ENCODE measurements around the gene IER2.
A peak's percentile ranks its signal among the peaks of the same experiment; 100 is the strongest.

IER2 gene, protein sequence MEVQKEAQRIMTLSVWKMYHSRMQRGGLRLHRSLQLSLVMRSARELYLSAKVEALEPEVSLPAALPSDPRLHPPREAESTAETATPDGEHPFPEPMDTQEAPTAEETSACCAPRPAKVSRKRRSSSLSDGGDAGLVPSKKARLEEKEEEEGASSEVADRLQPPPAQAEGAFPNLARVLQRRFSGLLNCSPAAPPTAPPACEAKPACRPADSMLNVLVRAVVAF

DNA sequence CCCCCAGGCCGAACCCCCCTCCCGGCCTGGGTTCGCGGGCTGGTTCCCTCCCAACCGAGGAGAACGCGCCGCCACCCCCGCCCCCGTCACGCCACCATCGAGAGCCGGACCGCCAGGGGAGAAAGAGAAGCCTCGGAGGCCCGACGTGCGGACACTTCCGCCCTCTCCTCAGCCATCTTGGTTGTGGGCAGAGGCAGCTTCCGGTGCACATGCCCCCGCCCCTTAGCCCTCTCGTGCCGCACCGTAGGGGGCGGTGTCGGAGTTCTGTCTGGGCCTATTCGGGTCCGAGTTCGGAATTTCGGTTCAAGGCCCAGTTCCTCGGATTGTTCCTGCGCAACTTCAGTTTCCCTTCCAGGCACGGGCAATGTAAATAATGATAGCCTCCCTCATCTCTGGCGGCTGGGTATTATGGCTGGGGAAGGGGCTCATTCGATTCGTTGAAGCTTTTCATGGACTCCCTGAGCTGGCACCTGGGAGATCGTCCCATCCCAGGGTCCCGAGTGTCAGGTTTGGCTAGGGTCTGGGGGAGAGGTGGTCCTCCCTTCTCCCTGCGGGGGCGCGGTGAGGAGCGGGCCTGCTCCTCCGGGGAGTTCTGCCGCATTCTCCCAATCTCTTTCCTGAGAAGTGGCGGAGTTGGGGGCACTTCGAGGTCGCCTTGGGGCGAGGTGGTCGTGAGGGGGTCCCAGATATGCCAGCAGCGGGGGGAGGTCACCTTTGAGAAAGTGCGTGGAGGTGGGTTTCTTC lies at the start of gene IER2, which contains the start of gene STX10:
Gene IER2, plus strand, starts transcription at position 225 of the 744 bp plus-strand sequence. CDS start 2,776 bp downstream, outside the sequence.
Gene STX10, minus strand, starts transcription at position 189 of the 744 bp plus-strand sequence. CDS start 202 bp downstream, outside the sequence.
- DNase-seq, result peak; percentile 95

DNA sequence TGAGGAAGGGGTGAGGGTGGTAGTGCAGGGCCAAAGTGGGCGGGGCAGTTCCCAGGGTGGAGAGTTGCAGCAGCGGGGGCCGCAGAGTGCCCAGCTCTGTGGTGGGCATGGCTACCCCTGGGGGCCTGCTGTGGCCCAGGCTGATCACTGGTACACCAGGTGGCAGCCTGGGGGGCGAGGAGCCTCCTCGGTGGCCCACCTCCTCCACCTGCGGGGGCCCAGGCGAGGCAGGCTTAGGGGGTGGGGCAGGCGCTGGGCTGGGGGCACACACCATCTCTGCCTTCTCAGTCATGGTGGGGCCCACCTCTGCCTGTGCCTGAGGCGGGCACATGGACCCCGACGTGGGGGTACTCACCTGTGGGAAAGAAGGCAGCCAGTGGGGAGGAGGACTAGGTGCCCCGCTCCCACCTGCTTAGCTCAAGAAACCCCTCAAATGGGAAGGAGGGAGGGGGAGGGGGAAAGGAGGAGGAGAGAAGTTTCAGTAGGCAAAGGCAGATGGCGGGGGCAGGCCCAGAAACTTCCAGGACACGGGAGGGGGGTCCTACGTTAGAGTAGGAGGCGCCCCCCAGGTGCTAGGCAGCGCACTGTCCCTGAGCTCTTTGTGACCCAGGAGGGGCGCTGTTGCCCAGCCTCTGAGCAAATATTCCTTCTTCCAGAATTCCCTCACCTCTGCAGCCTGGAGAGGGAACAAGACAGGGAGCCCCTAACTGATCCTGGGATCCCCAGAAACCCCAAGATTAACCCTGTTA lies 49.2 kb upstream of the IER2 start:
- DNase-seq, result no peak

DNA sequence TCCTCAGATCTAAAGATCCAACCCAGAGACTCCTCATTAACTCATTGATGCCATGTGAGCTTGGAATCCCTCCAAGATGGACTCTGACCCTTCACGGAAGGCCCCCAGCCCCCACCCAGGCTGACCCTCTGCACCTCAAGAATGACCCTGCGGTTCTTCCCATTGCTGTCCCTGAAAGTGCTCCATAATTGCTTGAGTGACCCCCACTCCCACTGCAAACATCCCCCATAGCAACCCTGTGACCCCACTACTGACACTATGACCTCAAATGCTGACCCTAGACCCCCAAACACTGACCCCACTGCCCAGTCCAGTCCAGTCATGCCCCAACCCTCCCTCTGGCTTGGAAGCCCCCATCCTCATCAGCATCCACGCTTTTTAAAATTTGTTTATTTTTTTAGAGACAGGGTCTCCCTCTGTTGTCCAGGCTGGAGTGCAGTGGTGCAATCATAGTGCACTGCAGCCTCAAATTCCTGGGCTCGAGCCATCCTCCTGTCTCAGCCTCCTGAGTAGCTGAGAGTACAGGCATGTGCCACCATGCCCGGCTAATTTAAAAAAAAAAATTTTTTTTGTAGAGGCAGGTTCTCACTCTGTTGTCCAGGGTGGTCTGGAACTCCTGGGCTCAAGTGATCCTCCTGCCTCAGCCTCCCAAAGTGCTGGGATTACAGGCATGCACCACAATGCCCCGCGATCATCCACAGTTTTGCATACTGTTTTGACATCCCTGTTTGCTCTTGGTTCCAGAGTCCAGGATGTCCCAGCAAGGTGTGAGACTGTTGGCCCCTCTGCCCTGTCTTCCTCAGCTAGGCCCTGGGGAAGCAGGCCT lies 48.4 kb upstream of the IER2 start:
- no peak for DNase-seq

DNA sequence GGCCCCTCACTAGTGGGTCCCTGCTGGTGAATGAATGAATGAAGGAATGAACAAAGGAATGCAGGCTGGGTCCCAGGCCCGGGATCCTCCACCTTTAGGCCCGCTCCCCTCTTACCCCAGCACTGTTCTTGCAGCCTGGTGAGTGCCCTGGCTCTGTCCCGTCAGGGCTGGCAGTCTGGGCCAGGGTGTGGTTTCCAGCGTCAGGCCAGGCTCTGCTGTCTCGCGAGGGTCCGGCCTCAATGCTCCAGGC lies 47.9 kb upstream of the IER2 start:
- DNase-seq, result no peak

DNA sequence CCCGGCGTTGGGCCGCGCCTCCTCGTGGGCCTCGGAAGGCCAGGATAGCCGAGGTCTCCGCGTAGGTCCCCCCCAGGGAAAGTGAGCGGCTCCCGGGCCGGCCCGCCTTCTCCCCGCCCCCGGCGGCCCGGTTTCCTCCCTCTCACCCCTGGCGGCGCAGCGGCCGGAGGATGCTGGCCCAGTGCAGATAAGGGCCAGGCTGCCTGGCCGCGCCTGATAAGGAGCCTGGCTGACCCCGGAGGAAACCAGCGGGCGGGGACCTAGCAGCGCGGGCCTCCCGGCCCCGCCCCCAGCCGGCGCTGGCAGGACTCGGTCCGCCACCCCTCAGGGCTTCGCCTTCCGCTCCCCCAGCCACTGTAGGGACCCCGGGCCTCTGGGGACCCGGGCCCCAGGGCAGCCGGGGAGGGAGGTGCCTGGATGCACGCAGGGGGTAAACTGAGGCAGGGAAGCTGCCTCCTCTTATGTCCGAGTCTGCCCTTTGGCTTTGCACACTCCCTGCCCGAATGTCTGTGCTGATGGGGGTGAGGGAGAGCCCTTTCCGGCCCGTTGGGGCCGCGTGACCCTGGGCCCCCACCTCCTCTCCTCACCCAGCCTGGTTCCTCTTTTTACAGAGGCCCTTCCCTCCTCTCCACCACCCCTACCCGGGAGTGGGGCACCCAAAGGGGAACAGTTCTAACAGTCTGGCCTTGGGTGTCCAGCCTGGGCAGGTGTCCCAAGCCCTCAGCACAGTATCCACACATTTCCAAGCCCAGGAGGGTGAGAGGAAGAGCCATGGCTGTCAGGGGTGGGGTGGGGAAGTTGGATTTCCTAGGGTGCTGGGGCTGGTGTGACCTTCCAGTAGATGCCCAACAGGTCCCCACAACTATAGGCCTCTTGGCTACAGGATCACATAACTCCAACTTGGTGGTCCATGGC lies 47.3 kb upstream of the IER2 start, which contains the start of gene LYL1:
Gene LYL1, minus strand, starts transcription at position 193 of the 915 bp plus-strand sequence. CDS start 1,687 bp downstream, outside the sequence.
- DNase-seq, result peak; percentile 34

DNA sequence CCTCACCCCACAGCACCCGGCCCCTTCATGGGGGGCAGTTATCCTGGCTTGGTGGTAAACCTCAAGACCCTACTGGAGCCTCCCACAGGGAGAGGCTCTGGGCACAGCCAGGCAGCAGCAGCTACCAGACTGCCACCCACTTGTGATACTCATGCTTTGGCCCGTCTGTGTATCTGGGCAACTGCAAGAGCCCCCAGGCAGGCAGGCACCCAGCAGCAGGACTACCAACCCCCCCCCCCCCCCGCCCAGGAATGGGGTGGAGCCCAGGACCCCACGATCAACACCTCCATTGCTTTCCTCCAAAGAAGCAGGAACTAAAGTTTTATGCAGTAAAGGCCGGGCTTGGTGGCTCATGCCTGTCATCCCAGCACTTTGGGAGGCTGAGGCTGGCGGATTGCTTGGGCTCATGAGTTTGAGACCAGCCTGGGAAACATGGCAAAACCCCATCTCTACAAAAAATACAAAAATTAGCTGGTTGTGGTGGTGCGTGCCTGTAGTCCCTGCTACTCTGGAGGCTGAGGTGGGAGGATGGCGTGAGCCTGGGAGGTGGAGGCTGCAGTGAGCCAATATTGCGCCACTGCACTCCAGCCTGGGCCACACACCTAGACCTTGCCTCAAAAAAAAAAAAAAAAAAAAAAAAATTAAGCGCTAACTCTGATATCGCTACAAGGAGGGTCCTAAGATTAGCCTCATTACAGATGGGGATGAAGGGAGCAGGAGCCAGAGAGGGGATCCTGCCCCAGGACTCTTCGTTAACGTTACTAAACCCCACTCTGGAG lies 46.4 kb upstream of the IER2 start:
- no peak for DNase-seq

DNA sequence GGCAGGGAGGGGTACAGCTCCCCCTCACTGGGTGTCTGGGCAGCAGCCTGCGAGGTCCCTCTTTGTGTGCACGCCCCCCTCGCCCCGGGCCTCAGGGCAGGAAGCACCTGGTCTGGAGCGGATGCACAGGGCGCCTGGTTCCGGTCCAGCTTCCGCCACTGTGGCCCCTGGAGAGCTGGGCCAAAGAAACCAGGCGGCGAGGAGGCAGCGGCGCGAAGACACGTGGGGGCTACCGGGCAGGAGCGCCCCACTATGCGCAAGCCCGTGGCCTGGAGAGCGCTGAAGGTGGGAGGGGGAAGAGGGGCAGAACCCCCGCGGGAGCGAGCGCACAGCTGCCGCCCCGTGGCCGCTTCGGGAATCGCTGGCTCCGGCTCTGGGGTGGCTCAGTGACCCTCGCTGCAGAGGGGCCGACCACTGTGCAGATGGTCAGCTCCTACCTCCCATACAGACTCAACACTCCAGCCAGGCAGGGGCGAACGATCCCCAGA lies 45.8 kb upstream of the IER2 start:
- no peak for DNase-seq

DNA sequence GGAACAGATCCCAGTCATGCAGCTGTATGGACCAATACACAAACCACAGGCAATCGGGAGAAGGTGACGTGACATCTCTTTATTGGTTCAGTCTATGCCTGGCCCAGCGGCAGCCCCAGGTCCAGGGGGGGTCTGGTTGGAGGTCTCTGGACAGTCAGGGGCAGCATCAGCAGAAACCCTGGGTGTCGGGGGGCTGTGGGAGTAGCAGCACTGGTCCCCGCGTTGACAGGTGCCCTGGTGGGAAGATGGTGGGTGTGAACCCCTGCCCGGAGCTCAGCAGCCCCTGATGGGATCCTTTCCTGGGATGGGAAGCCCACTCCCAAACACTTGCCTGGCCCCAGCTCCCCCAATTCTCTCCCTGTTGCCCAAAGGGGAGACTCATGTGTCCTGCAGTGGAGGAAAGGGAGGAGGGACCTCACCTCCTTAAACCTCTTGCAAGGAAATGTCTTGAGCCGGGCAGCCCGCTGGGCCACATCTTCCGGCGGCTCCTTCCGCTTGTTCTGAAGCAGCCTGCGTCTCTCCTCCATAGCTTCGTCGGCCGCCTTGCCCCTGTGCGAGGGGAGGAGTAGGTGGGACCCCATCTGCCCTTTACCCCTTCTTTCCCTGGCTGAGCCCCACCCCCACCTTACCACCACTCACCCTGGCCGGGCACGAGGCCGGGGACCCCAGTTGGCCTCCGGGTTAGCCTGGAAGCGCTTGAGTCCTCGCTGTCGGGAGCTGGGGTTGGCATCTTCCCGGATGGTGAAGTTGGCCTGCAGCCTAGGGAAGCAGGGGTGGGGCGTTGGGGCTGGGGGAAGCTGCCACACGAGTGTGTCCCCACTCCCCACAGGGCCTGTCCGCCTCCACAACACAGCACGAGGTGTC lies 45.1 kb upstream of the IER2 start:
- DNase-seq, result no peak

DNA sequence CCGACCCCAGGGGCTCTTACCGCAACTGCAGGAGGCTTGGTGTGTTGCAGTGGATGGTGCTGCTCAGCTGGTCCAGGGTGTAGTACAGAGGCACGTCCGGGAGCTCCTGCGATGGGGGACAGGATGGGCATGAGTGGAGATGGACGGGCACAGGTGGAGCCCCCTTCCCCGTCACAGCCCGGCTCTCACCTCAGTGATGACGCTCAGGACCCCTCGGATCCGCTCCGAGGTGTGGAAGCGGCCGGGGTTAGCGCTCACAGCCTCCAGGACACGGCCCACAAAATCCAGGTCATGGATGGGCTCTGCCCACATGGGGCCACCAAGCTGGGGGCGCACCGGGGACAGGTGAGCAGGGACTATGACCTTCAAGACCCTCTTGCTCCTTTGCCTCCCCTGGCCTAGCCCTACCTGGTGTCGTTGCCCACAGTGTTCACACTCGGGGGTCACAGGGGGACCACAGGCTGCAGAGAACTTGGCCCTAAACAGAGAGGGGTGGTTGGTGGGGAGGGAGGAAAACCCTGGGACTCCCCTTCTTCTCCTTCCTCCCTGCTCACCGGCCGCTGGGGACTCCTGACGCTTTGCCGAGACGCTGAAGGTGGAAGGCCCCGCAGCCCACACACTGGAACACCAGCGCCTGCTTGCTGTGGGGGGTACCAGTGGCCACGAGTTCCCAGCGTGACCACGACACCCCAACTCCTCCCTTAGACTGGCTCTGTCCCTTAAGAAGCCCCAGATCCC lies 40.7 kb upstream of the IER2 start:
- DNase-seq, result no peak

DNA sequence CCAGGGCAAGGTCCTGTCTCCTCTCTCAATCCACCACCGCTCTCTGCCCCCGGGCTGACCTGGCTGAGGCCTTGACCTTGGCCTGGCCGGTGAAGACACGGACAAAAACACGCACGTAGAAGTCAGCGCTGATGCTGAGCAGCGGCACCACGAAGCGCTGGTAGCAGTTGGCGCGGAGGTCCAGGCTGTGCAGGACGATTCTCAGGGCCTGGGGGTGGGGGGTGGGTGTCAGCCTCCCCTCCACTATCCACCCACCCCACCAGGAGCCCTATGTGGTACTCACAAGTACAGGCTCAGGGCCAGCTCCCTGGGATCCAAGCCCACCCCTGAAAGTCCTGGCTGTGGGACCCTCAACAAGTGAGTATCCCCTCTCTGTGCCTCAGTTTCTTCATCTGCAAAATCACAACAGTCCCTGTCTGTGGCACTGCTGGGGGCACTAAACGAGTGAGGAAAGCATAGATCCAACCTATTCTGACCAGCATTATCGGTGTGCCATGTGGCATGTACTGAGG lies 40.1 kb upstream of the IER2 start:
- no peak for DNase-seq

DNA sequence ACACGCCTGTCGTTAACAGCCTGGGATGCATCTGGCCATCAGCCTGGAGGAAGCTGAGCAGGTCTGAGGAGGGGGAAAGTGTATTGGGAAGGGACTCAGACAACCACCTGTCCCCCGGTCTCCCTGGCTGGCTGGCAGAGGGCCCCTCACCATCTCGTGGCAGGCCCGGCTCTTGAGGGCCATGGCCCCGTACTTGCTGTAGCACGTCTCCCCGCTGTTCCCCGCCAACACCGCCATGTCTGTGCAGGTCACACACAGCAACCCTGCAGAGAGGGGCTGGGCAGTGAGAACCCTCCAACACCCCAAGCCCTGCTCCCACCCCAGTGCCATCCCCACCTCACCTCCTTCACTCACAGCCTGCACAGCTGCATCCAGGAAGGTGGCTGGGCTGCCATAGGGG lies 37.7 kb upstream of the IER2 start:
- no peak for DNase-seq

DNA sequence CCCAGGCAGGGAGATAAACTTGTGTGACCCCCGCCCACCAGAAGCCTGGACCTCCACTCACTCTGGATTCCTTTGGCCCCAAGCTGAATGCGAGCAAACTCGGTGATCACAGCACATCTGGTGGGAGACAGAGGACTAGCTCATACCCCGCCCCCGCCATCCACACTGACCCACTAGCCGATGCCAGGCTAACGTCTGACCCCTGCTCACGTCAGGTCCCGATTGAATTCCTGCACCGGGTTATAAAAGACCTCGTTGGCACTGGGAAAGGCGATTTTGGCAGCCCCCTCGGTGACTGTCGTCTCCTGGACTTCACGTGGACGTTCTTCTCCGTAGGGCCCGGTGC lies 34.3 kb upstream of the IER2 start:
- DNase-seq, result no peak

DNA sequence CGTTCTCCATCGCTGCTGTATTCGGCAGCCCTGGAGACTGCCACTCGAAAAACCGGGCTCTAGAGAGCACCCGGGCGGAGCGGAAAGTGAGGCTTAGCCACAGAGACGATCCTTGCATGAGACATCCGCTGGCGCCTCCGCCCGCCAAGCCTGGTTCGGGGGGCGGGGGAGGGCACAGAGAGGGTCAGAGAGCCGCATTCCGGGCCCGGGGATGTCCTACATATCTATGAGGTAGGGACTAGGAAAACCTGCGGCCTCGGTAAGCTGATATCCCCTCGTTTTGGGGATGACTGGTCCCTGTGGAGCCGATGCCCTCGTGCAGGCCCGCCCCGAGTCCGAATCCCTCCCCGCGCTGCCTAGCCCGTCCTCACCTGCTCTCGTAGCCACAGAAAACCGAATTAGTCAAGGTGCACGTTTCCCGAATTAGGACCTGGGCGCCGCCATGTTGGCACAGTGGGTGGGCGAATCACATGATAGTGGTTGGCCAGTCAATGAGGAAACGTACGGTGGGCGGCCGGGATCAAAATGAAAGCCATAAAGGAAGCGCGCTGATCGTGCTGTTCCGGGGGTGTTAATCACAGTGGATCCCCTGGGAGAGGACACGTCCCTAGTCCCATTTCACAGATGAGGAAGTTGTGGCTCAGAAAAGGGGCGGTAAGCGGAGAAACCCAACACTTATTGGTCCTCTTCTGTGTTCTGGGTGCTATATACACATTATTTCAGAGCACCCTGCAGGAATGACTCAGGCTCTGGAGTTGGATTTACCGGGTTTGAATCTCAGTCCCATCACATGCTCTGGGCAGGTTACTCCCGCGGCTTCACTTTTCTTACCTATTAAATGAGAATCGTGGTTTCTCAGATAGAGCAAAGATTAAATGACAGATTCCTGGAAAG lies 33.7 kb upstream of the IER2 start, which contains the start of gene TRMT1:
Gene TRMT1, minus strand, starts transcription at position 459 of the 894 bp plus-strand sequence. Its CDS starts 341 bp downstream, at position 118.
- peak; percentile 95 for DNase-seq

DNA sequence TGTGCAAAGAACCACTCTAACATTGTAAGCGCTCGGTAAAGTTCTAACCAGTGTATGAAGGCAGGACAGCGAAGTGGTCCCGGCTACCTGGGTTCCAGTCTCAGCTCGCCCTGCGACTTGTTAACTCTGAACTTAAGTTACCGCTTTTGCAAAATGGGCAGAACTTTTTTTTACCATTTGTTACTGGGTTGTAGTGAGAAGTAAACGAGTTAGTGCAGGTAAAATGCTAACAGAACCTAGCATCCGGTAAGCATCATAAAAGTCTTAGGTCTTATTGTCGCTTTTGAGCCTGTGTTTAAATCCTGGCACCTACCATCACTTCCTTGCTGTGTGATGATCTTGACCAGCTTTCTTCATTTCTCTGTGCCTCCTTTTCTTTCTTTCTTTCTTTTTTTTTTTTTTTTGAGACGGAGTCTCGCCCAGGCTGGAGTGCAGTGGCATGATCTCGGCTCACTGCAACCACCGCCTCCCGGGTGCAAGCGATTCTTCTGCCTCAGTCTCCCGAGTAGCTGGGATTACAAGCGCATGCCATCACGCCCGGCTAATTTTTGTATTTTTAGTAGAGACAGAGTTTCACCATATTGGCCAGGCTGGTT lies 32.9 kb upstream of the IER2 start:
- DNase-seq, result no peak

DNA sequence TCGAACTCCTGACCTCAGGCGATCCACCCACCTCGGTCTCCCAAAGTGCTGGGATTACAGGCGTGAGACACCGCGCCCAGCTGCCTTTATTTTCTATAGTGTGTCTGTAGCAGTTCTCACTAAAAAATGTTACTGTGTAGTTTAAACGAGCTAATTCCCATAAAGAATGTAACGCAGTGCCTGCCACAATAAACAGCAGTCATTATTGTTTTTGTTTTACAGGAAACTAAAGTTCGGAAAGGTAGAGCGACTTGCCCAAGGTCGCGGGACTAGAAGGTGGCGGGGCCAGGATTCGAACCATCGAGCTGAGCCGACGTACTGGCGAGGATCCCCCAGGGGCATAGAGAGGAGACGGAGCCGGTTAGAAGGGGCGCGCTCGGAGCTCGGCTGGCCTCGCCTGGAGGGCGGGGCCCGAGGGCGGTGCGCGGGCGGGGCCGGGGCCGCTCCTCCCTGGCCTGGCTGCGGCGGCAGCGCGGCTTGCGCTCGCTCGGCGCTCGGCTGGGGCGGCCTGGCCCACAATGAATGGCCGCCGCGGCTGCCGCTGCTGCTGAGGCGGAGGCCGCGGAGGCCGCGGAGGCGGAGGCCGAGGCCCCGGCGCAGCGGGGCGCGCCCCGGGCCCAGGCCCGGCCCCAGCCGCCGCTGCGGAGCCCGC lies 32.3 kb upstream of the IER2 start, which contains the start of gene NACC1:
Gene NACC1, plus strand, starts transcription at position 493 of the 652 bp plus-strand sequence. CDS start 16,944 bp downstream, outside the sequence.
- DNase-seq, result peak; percentile 91

DNA sequence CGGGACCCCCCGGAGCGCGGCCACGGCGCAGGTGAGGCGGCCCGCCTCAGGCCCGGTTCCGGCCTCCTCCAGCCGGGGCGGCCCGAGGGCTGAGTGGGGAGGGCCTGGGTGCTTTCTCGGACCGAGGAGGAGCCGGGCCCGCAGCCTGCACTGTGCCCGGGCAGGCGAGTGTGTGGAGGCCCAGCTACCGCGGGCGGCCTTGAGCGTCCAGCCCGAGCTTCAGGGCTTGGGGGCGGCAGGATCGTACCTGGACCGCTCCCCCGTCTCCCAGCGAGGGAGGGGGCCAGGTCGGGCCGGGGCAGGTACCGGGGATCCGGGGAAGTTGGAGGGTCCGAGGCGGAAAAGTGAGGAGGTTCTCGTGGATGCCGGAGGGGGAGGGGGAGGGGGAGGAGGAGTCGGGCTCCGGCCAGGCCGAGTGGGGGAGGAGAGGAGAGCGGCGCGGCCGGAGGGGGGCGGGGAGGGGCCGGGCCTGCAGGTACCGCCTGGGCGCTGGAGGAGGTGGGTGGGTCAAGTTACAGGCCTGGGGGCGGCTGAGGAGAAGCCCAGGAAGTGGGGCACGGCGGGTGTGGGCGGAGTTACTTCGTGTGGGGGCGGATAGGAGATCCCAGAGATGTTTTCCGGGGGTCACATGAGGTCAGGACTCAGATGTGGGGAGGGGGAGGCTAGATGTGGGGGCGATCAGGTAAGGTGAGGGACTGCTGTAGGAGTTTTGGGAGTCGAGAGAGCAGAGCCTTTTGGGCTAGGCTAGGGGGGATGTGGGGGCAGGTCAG lies 31.6 kb upstream of the IER2 start:
- peak; percentile 57 for DNase-seq
